GM12892 (cell line): ENCODE data around the gene MSRB1.

ENCODE experiments used
- POLR2A ChIP-seq: IDR thresholded peaks from 2 replicates; pipeline ENCODE4 v1.6.1; 2011; ENCODE audit warnings: low read depth, low read length, control low read depth
- TAF1 ChIP-seq: IDR thresholded peaks from 2 replicates; pipeline ENCODE4 v1.6.1; 2011; ENCODE audit warnings: low read depth, mild to moderate bottlenecking, control low read depth, low read length, borderline replicate concordance

DNA sequence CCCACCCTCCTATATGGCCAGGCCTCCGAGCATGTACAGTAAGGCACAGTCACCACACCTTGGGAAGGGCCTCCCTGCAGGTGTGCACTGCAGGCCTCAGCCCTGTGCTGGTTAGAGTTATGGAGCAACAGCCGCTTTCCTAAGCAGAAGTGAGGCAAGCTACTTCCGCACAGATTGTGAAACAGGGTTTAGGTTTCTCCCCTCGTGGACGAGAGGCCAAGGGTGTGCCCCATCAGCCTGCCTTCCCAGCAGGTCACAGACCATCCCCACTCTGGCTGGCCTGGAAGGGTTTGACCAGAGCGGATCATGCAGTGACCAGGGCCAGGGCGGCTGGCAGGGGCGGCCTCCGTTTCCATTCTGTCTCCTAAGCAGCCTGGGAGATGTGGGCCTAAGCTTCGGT lies 4.7 kb downstream of the MSRB1 start:
- no peak for TF ChIP-seq POLR2A
- no peak for TF ChIP-seq TAF1
